ENCODE data around the gene SLC30A1.

Gene SLC30A1

GRCh38 chr1:211614615-211615014 is 35.7 kb upstream of the SLC30A1 start:
- ChIA-PET POLR2A (no interaction called here), CTCF (interaction anchor here (0.9 to 1.6 kb wide), 2 partner anchors 9 to 83 kb away, joined by 3 to 5 read pairs; no protein-coding TSS in a partner anchor)
- DNase-seq (ENCODE audit: extremely low spot score): no peak
- no peak for TF ChIP-seq CTCF (IDR thresholded peaks at IDR 0.05; ENCODE audit: control extremely low read depth, extremely low read depth, low read depth, missing control alignments)

GRCh38 chr1:211613951-211614350 is 35.0 kb upstream of the SLC30A1 start:
- DNase-seq (ENCODE audit: extremely low spot score): no peak
- TF ChIP-seq CTCF (IDR thresholded peaks at IDR 0.05; ENCODE audit: control extremely low read depth, extremely low read depth, low read depth, missing control alignments): no peak
- CTCF ChIA-PET: interaction anchor here (0.9 to 1.9 kb wide), 6 partner anchors 8 to 84 kb away, joined by 3 to 8 read pairs (median 4); no protein-coding TSS in a partner anchor
- POLR2A ChIA-PET: no interaction called here

GRCh38 chr1:211613108-211613947 is 34.4 kb upstream of the SLC30A1 start:
- ChIA-PET POLR2A (no interaction called here), CTCF (interaction anchor here (0.9 to 2.9 kb wide), 8 partner anchors 8 to 84 kb away, joined by 3 to 8 read pairs (median 4); partner anchors contain the start of gene SLC30A1)
- no peak for TF ChIP-seq CTCF (IDR thresholded peaks at IDR 0.05; ENCODE audit: control extremely low read depth, extremely low read depth, low read depth, missing control alignments)
- no peak for DNase-seq (ENCODE audit: extremely low spot score)

- no peak for DNase-seq (ENCODE audit: extremely low spot score)
- CTCF ChIA-PET: interaction anchor here (1.0 to 2.9 kb wide), 6 partner anchors 10 to 34 kb away, joined by 3 to 8 read pairs (median 4); partner anchors contain the start of gene SLC30A1
- TF ChIP-seq CTCF (IDR thresholded peaks at IDR 0.05; ENCODE audit: control extremely low read depth, extremely low read depth, low read depth, missing control alignments): no peak
- POLR2A ChIA-PET: no interaction called here
Measured at GRCh38 chr1:211612786-211613107, 33.8 kb upstream of the SLC30A1 start.

GRCh38 chr1:211611818-211612217 is 32.9 kb upstream of the SLC30A1 start:
- ChIA-PET CTCF (interaction anchor here (1.0 to 2.9 kb wide), 3 partner anchors 9 to 33 kb away, joined by 3 to 8 read pairs (median 7); partner anchors contain the start of gene SLC30A1), POLR2A (no interaction called here)
- TF ChIP-seq CTCF (IDR thresholded peaks at IDR 0.05; ENCODE audit: control extremely low read depth, extremely low read depth, low read depth, missing control alignments): no peak
- DNase-seq (ENCODE audit: extremely low spot score): no peak

GRCh38 chr1:211610779-211611556 is 32.0 kb upstream of the SLC30A1 start:
- CTCF ChIA-PET: interaction anchor here (1.3 to 2.9 kb wide), 2 partner anchors 15 to 29 kb away, joined by 3 to 7 read pairs; no protein-coding TSS in a partner anchor

More at GRCh38 chr1:211610779-211611556, 32.0 kb upstream of the SLC30A1 start:
- no peak for TF ChIP-seq CTCF (IDR thresholded peaks at IDR 0.05; ENCODE audit: control extremely low read depth, extremely low read depth, low read depth, missing control alignments)
- POLR2A ChIA-PET: no interaction called here
- DNase-seq (ENCODE audit: extremely low spot score): no peak

Data from GM10248 (cell line).